AG08395 (cell line): ENCODE data around the gene ADAMTS2.
"Not testable (repeated sequence)": the region's sequence is repeated elsewhere in the genome, so short reads cannot be mapped to it uniquely, and the experiment has no call there.

Source experiments
- DNase-seq: peaks from one replicate; pipeline ENCODE4 v3.0.0; 2012; ENCODE audit warnings: mixed read lengths, low spot score

ADAMTS2 gene

DNA sequence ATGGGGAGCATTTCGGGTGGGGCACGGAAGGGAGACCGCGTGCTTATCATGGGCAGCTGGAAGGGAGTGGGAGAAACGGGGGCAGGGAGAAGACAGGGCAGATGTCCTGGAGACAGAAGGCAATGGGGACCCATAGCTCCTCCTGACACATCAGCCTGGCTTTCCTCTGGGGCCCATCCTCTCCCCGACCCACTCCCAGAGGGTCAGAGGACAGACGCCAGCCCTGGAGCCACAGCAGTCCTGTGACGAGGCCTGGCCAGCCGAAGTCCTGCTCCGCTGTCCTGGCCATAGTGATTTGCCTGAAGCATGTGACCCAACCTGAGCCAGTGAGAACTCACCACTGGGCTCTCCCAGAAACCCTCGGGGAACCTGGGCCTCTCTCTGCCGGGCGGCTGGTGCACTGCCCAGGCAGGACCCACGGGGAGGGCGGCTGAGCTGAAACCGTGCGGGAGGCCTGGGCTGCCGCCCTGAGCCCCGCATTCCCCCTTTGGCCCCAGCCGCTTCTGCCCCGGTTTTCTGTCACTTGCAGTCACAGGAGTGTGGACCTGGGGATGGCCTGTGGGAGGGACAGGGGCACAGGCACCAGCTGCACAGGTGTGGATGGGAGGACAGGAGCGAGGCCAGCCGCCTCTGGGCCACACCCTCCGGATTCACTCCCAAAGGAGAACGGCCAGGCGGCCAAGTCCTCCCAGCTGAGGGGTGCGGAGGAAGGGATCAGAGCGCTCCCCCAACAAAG is 19.8 kb downstream of the ADAMTS2 start:
- no peak for DNase-seq

DNA sequence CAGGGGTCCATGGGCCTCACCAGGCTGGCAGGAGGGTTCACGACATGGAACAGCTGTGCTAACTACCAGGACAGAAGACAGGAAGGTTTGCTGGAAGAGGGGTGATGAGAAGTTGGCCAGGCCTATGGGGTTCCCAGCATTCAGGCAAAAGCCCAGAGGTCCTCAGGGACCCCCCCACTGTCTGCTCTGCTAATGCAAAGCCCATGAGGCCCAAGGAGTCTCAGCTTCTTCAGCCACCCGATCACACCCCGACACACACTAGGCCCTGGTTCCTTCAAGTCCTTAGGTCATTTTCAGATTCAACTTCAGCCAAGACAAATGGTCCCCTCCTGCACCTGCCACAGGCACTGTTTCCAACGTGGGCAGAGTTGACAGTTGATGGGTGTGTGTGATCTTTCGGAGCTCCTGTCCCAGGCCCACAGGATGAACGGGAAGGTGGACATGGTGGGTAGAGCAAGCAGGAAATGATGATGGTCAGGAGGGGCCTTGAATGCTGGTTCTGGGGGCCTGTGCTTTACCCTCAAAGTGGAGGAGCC is 20.4 kb downstream of the ADAMTS2 start:
- DNase-seq: no peak

GRCh38 chr5:179324316-179324715 is 20.9 kb downstream of the ADAMTS2 start:
- not testable (repeated sequence) for DNase-seq

DNA sequence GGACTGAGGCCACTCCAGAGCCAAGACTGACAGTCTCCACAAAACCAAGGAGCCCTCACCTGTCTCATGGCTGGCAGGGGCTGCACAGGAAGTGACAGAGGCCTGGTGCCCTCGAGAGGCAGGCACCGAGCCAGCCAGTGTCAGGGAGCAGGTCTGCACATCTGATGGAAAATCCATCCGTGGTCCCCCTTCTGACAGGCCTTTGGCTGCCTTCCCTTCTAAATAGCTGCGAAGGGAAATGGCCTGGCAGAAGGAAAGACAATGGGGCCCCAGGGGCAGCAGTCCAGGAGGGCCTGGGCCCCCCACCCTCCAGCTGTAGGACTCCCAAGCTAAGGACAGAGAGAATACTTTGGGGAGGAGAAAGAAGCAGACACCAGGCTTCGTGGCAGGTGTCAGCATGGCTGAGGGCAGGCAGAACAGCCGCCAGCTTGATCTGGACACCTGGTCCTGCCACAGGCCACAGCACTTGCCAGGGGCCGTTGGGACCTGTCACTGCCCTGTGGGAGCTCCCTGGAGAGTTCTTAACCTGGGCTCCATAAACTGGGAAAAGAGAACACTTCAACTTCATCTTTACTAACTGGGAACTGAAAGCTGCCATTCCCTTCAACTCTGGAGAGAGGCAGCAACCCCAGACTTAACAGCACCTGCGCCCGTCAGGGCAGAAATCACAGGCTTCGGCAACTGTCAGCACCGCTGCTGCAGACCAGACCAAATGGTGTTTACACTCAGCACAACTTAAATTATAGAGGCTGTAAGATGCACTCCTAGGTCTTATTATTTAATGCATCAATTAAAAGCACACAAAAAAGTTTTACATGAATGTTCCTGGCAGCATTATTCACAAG is 22.0 kb downstream of the ADAMTS2 start:
- no peak for DNase-seq

DNA sequence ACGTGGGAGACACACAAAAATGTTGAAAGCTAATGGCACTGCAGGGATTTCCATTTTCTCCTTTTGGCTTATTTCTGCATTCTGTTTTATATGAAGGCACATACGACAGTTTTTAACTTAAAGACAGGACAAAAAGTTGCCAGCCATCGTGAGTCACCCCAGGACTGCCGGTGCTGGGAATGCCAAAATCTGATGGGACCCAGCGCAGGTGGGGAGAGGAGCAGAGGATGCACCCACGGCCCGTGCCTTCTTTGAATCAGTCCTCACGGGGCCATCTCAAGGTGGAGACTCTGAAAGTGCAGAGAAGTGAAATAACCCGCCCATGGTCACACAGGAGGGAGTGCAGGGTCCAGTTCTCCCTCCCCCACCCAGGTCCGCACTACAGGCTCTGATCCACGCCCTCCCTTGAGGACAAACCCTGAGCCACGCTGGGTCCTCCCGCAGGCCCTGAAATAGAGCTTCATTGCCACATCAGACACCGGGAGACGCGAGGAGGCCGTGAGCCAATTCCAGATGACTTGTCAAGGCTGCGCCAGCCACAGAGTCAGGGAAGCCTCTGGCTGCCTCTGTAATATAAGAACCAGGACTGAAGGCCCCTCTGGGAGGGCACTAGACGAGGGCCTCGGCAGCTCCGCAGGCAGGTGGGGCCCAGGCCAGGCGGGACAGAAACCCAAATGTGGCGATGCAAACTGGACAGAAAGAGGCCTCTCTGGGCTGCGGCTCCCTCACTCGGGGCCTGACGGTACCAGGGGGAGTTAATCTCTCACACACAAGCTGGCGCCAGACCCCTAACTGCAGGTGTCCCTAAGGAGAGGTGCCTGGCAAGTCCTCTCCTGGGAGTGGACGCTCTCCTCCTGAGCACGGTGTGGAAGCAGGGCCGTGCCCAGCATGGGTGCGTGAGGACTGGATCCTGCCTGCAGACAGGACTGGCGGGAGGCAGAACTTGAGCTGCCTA is 22.9 kb downstream of the ADAMTS2 start:
- DNase-seq: peak; percentile 46

DNA sequence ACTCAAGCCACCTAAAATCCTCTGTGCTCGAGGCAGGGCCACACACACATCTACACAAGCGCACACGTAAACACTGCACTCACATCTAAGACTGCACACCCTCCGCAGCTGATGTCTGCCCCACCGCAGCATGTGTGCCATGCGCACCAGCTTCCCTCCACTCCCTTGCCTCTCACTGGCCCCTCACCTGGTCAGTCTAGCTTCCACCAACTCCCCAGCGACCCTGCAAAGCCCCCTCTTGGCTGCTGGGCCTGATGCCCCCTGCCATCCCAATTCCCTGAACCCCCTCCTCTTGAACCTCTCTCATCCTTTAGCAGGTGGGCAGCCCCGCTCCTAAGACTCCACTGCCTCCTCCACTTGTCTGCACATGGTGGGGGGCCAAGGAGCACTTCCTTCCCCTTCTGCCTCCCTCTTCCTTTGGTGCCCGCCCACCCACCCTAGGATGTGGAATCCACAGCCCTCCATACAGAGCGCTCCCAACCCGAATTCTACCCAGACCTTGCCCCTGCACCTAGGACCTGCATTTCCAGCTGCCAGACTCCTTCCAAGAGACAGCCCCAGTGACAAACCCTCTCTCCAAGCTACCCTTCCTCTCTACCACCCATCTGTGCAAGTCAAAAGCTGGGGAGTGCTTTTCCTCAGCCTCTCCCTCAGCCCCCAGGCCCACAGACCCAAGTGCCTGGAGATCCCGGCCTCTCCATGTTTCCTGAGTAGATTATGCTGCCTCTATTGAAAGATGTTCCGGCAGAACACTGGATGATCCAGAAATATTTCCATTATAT is 23.9 kb downstream of the ADAMTS2 start:
- no peak for DNase-seq

DNA sequence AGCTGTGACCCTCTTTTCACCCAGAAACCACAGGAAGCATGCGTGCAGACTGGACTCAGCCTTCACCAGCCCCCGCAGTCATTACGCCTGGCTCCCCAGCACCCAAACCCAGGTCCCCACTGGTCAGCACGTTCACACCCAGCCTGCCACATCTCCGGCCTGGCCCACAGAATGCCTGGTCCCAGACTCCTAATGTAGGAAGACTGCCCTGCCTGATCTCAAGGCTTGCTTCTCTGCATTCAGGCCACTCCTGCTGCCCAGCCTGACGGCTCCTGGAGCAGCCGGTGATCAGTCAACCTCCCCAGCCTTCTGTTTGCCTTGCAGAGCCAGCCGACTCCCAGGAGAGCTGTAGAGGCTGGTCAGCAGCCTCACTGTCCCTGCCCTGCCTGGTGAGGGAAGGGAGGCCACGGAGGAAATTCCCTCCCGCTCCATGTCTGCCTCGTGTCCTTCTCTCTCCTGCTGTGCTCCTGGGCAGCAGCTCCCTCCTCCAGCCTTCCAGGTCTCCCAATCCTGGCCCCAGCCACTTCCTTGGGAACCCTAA is 25.4 kb downstream of the ADAMTS2 start:
- DNase-seq: peak; percentile 68

GRCh38 chr5:179319123-179319522 is 26.1 kb downstream of the ADAMTS2 start:
- DNase-seq: no peak

- peak; percentile 46 for DNase-seq
These were observed 26.9 kb downstream of the ADAMTS2 start for GRCh38 chr5:179318221-179318955.

- no peak for DNase-seq
These were observed 27.6 kb downstream of the ADAMTS2 start for GRCh38 chr5:179317411-179318220.

DNA sequence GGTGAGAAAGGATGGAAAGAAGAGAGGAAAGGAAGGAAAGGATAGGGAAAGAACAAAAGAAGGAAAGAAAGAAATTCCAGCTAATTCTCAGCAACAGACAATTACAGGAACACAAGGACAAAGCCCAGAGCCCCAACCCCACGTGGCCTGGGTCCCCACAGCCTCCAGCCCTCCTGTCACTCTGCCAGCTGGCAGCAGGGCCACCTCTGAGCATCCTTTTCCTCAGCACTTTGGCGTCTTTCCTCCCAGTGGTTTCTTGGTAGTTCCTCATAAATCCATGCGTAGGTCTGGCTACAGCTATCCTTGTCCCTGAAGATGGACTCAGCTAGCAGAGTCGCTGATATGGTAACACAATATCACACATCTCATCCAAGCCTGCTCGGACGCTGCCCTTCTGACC is 28.3 kb downstream of the ADAMTS2 start:
- DNase-seq: no peak

DNA sequence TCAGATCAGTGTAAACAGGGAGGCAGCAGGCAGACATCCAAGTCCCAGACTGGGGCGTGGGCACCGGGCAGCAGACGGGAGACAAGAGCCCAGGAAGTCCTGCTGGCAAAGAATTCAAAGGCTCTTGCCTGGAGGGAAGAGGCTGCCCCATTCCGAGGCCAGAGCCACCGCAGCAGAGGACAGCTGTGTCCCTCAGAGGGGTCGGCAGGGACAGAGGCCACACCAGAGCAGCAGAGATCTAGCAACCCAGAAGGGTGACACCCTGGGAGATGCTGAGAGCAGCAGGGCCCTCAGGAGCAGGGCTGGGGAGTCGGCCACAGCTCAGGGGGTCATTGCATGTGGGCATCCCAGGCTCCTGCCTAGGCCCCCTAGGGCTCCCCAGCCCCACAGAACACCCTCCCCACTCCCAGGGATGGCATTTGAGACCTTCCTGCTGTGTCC is 29.1 kb downstream of the ADAMTS2 start:
- DNase-seq: no peak

DNA sequence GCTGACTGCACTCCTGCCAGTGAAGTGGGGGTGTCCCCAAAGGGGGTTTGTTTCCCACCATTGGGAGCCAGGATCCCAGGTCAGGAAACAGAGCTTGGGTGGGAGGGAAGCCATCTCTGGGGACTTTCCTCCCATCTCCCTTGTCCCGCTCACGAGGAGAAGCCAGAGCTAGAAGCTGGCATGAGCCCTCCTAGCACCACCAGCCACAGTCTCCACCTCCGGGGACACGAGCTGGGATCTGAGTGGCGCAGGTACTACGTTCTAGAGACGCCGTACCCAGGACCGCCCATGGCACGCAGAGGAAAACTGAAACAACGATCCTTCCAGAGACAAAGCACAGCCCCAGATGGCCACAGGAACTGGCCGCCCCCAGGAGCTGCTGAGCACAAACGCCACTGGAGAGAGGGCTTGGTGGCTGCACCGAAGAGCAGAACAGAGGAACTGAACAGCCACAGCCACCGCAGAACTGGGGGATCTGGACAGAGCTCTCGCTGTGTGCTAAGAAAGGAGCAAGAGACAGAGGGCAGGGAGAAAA is 29.8 kb downstream of the ADAMTS2 start:
- DNase-seq: no peak

DNA sequence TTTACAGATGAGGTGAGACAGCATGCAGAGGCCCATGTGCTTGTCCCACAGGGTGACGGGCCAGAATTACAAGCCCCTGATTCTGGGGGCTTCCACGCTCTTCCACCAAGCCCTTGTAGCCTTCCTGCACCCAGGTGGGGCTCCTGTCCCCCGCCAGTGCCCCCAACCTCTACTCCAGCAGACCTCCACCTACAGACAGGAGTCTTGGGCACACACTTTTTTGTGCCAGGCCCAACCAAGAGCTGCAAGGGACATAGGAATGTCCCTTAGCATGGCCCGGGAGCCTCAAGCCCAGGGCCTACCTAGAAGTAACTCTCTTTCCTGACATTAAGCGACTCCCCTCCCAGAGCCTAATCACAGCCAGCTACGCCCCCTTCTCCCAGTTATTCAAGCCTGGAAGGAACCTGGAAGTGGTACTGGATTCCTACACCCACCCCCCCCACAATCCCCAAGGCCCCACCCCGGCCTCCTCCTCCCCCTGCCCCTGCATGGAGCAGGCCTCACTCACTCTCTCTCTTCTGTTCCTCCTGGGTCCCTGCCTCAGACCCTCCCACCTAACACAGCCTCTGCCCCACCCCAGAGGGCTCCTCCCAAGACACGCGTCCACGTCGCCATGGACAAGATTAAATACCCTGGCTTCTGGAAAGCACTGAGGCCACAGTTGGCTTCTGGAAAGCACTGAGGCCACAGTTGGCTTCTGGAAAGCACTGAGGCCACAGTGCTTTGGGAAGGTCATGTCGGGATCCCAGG is 30.5 kb downstream of the ADAMTS2 start:
- no peak for DNase-seq

DNA sequence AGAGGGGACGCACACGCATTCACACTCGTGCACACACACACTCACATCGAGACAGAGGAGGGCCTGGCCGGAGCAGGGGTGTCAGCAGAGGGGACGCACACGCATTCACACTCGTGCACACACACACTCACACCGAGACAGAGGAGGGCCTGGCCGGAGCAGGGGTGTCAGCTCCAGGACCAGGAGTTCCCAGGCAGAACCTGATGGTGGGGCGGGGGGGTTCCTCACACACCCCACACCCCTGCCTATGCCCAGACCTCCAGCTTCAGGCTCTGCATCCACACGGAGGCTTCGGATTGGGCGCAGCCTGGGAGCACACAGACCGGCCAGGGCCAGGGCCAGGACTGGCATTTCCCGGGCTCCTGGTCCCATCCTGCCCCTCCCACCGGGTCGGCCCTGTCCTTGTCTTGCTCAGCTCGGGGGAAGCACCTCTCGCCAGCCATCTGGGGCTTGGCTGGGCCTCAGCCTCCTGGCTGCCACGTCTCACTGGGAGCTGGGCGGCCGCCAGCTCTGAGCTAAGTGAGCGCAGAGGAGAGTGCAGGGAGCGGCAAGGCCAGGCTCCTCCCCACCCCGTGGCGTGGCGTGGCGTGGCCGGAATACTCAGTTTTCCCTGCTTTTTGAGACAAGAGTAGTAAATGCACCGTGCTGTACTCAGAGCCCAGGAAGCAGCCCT is 31.3 kb downstream of the ADAMTS2 start:
- peak; percentile 92 for DNase-seq

DNA sequence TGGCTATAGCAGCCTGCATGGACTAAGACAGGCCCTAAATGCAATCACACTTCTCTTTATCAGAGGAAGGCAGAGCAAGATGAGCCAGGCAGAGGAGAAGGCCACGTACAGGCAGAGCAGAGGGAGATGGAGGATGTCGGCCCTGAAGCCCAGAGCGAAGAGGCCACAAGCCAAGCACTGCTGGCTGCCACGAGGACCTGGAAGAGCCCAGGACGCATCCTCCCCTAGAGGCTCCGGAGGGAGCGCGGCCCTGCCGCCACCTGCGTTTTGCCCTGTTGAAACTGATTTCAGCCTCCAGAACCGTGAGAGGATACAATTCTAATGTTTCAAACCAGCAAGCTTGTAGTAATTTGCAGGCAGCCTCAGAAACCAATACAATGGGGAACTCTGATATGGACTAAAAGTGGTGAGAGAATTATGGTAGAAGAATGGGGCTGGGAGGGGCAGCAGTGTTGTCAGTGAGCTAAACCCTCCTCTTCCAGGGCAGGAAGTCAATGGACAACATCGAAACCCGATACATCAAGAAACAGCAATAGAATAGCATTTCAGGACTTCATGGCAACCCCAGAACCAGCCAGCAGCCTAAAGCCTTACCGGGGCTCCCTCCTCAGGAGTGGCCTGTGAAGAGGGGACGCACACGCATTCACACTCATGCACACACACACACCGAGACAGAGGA is 32.6 kb downstream of the ADAMTS2 start:
- no peak for DNase-seq

GRCh38 chr5:179311581-179311980 is 33.7 kb downstream of the ADAMTS2 start:
- no peak for DNase-seq
